Measurements from ENCODE around the gene CNN1.

The CNN1 gene

GRCh38 chr19:11538232-11539036 is at the start of gene CNN1:
CNN1 (plus strand) TSS chr19:11538851; CDS start chr19:11538928, 77 bp downstream.
- DNase-seq = no peak

GRCh38 chr19:11489378-11489777 is 49.3 kb upstream of the CNN1 start:
- no peak for DNase-seq
- in situ Hi-C loops (cut with HindIII; ENCODE audit: low pct_ligation_motif_present, low pct_unique_long_range_greater_than_20kb, low sequenced_read_pairs) = no loop called here

More at GRCh38 chr19:11538232-11539036, at the start of gene CNN1:
- in situ Hi-C loops (cut with HindIII; ENCODE audit: low pct_ligation_motif_present, low pct_unique_long_range_greater_than_20kb, low sequenced_read_pairs) = no loop called here

DNA sequence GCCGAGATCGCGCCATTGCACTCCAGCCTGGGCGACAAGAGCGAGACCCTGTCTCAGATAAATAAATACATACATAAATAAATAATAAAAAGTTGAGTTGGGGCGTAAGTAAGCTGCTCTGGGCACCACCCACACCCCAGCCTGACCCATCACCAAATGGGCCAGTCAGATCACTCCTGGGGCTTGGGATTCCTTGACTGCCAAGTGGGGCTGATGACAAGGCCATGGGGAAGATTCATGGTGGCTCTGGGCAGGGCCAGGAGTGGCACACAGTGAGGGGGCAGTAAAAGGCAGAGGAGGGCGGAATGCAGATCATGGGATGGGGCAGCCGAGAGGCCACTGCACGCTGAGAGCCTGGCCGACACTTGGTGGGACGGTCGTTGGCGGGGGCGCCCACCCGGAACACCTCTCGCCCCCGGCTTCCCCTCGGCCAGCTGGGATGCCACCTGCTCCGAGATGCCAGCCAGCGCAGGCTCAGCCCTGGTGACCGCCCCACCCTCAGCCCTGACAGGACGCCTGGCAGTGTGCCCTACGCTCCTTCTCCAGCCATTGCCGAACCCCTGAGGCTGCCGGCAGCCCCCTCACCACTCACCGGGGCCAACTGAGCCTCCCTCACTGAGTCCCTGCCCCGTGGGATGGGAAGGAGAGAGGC is 43.9 kb upstream of the CNN1 start:
- no peak for DNase-seq
- in situ Hi-C loops (cut with HindIII; ENCODE audit: low pct_ligation_motif_present, low pct_unique_long_range_greater_than_20kb, low sequenced_read_pairs) = no loop called here

GRCh38 chr19:11495481-11495880 is 43.2 kb upstream of the CNN1 start:
- in situ Hi-C loops (cut with HindIII; ENCODE audit: low pct_ligation_motif_present, low pct_unique_long_range_greater_than_20kb, low sequenced_read_pairs) = no loop called here
- no peak for DNase-seq

DNA sequence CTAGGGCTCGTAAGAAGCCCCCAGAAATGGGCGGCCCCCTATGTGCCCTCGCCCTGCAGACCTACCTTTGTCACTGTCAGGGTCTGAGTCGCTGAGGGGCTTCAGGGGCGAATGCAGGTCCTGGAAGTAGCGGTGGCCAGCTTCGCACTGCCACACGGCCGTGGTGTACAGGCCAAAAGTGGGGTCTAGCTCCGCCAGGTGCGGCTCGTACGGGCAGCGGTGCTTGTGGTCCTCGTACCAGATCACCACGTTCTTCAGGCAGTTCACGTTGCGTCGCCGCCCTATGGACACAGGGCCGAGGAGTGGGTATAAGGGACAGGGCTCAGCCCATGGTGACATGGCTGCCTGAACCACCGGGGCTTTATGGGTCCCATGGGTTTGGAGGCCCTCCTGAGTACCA is 42.8 kb upstream of the CNN1 start:
- DNase-seq = no peak
- in situ Hi-C loops (cut with HindIII; ENCODE audit: low pct_ligation_motif_present, low pct_unique_long_range_greater_than_20kb, low sequenced_read_pairs) = no loop called here

GRCh38 chr19:11496391-11497163 is 42.1 kb upstream of the CNN1 start:
- in situ Hi-C loops (cut with HindIII; ENCODE audit: low pct_ligation_motif_present, low pct_unique_long_range_greater_than_20kb, low sequenced_read_pairs) = no loop called here
- peak; percentile 83 for DNase-seq

GRCh38 chr19:11499220-11499726 is 39.4 kb upstream of the CNN1 start:
- in situ Hi-C loops (cut with HindIII; ENCODE audit: low pct_ligation_motif_present, low pct_unique_long_range_greater_than_20kb, low sequenced_read_pairs) = no loop called here
- no peak for DNase-seq

DNA sequence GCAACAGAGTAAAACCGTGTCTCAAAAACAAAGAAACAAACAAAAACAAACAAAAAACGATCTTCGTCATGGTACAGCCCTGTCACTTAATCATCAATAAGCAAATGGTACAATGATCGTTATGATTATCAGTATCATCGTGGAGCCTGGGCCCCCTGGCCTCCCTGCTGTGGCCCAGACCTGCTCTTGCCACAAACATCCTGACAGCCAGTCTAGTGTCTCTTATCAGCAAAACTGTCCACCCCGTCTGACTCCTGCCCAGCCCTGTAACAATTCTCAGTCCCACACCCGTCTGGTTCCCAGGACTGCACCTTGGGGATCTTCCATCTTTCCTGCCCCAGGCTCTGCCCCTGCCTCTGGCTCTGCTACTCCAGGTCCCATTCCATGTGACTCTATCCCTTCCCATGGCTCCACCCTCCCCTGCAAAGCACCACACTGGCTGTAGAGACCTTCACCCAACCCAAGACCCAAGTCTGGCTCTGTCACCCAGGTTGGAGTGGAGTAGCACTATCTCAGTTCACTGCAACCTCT is 38.7 kb upstream of the CNN1 start:
- DNase-seq = no peak
- in situ Hi-C loops (cut with HindIII; ENCODE audit: low pct_ligation_motif_present, low pct_unique_long_range_greater_than_20kb, low sequenced_read_pairs) = no loop called here

- in situ Hi-C loops (cut with HindIII; ENCODE audit: low pct_ligation_motif_present, low pct_unique_long_range_greater_than_20kb, low sequenced_read_pairs) = no loop called here
- no peak for DNase-seq
Observed at GRCh38 chr19:11504502-11505031, 34.1 kb upstream of the CNN1 start.

- peak; percentile 92 for DNase-seq
- in situ Hi-C loops (cut with HindIII; ENCODE audit: low pct_ligation_motif_present, low pct_unique_long_range_greater_than_20kb, low sequenced_read_pairs) = no loop called here
Observed at GRCh38 chr19:11505032-11505503, 33.6 kb upstream of the CNN1 start.

- in situ Hi-C loops (cut with HindIII; ENCODE audit: low pct_ligation_motif_present, low pct_unique_long_range_greater_than_20kb, low sequenced_read_pairs) = no loop called here
- DNase-seq = peak; percentile 92
Observed at GRCh38 chr19:11505504-11506100, 33.0 kb upstream of the CNN1 start, which contains the start of gene ZNF653. ZNF653 (minus strand) TSS chr19:11505839; CDS start chr19:11505786, 53 bp downstream.

- no peak for DNase-seq
- in situ Hi-C loops (cut with HindIII; ENCODE audit: low pct_ligation_motif_present, low pct_unique_long_range_greater_than_20kb, low sequenced_read_pairs) = no loop called here
Observed at GRCh38 chr19:11506101-11506555, 32.5 kb upstream of the CNN1 start.

DNA sequence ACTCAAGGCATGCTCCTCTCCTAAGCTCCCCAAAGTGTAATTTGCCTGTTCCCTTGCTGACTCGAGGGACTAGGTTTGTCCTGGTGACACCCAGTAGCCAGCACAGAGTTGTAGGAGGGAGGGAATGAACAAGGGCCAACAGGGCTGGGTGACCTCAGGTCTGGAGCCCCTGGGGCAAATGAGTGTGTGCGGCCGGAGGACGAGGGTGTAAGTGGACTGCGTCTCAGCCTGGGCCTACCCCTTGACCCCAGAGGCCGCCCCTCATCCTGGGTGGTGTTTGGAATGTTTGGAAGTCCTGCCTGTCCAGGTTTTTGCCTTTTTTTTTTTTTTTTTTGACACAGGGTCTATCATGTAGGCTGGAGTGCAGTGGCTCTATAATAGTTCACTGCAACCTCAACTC is 31.7 kb upstream of the CNN1 start:
- DNase-seq = no peak
- in situ Hi-C loops (cut with HindIII; ENCODE audit: low pct_ligation_motif_present, low pct_unique_long_range_greater_than_20kb, low sequenced_read_pairs) = no loop called here

DNA sequence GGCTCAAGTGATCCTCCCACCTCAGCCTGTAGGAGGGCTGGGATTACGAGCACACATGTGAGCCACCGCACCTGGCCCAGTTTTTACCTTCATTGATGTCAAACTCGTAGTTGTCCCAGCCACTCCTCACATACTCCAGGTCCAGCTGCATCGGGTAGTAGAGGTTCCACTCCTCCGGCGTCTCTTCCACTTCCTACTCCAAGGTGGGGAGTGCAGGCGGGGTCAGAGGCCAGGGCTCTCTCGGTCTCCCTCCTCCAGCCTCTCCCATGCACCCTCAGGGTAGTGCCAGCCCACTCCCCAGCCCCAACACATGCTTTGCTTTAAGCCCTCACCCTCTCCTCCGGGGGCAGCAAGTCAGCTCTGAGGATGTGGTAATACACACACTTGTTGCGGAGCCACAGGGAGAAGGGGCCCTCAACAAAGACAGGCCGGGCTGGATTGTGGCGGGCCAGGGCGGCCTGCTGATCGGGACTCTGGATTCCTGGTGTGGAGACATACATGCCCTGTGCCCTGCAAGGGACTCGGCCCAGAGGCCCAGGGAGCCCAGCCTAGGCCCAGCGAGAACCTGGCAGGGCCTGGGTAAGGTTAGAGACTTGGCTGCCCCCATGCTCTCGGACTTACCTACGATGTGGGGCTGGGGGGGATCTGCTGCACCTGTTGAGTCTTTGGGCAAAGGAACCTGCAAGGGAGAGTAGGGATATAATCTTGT is 31.1 kb upstream of the CNN1 start:
- DNase-seq = no peak
- in situ Hi-C loops (cut with HindIII; ENCODE audit: low pct_ligation_motif_present, low pct_unique_long_range_greater_than_20kb, low sequenced_read_pairs) = no loop called here

DNA sequence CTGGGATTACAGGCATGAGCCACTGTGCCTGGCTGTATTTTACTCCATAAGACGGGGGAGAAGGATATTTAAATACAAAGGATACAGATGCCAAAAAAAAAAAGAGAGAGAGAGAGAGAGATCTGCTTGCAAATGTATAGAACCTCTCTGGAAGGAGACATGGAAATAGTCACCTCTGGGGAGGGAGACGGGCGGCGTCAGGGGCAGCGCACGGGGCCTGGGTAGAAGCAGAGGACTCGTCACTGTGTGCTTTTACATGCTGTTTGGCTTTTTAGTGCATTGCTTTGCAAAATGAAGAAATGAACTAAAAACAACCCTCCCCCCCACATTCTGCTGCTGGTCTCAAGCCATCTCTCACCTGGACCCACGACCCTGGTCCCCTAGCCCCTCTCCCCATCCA is 28.2 kb upstream of the CNN1 start:
- no peak for DNase-seq
- in situ Hi-C loops (cut with HindIII; ENCODE audit: low pct_ligation_motif_present, low pct_unique_long_range_greater_than_20kb, low sequenced_read_pairs) = no loop called here

GRCh38 chr19:11513946-11514345 is 24.7 kb upstream of the CNN1 start:
- no peak for DNase-seq
- in situ Hi-C loops (cut with HindIII; ENCODE audit: low pct_ligation_motif_present, low pct_unique_long_range_greater_than_20kb, low sequenced_read_pairs) = no loop called here

GRCh38 chr19:11519138-11519537 is 19.5 kb upstream of the CNN1 start:
- no peak for DNase-seq
- in situ Hi-C loops (cut with HindIII; ENCODE audit: low pct_ligation_motif_present, low pct_unique_long_range_greater_than_20kb, low sequenced_read_pairs) = no loop called here
